CD14-positive monocyte (primary cell): ENCODE measurements around the gene JMJD1C. TPM values are rescaled to one million over a fixed set of nuclear protein-coding genes. Genes with fewer than 3 reads are reported as not detected.
A peak's percentile ranks its signal among the peaks of the same experiment; 100 is the strongest.

ENCODE experiments used
- DNase-seq, 3 donors: peaks; one replicate each; pipeline ENCODE4 v3.0.0-alpha.2; 2011 to 2022
- H2AFZ ChIP-seq: 2 replicates; pipeline ENCODE4 v1.6.0; 2012; ENCODE audit warnings: mild to moderate bottlenecking, low read depth, low read length, inconsistent platforms; ENCODE audit not compliant: insufficient read depth, poor library complexity, severe bottlenecking
- H3K27ac ChIP-seq, 2 donors: 1 replicate in 1 of 2; 2 replicates in 1 of 2; pipeline ENCODE4 v1.5.1; 2012 to 2013; ENCODE audit warnings: low read length in 2 of 2, control low read depth in 1 of 2, inconsistent platforms in 1 of 2, low read depth in 1 of 2, mild to moderate bottlenecking in 1 of 2
- H3K27me3 ChIP-seq, 2 donors: one replicate each; pipeline versions ENCODE4 v1.6.0 to v1.6.1; 2011 to 2013; ENCODE audit warnings: low read length in 2 of 2; ENCODE audit not compliant: control insufficient read depth in 2 of 2, insufficient read depth in 2 of 2
- H3K36me3 ChIP-seq, 2 donors: replicated peaks in 1 of 2; 1 replicate in 1 of 2; 2 replicates in 1 of 2; pipeline versions ENCODE4 v1.5.1 to v1.6.1; 2012 to 2013; ENCODE audit warnings: low read length in 2 of 2, control low read depth in 1 of 2, inconsistent platforms in 1 of 2, mild to moderate bottlenecking in 1 of 2; ENCODE audit not compliant: insufficient read depth in 2 of 2, control insufficient read depth in 1 of 2
- H3K4me1 ChIP-seq, 2 donors: 1 replicate in 1 of 2; 2 replicates in 1 of 2; pipeline versions ENCODE4 v1.5.1 to v1.6.1; 2012 to 2013; ENCODE audit warnings: low read length in 2 of 2, control low read depth in 1 of 2, inconsistent platforms in 1 of 2, mild to moderate bottlenecking in 1 of 2, moderate library complexity in 1 of 2; ENCODE audit not compliant: insufficient read depth in 2 of 2, control insufficient read depth in 1 of 2
- H3K4me2 ChIP-seq: replicated peaks from 2 replicates; pipeline ENCODE3; 2012; ENCODE audit warnings: low read length, moderate library complexity, mild to moderate bottlenecking; ENCODE audit not compliant: poor library complexity, severe bottlenecking; ENCODE audit errors: extremely low read depth
- H3K4me3 ChIP-seq, 3 experiments: fragments of 200-600 bp in 1 of 3; sonication (generic) in 1 of 3; replicated peaks in 1 of 3; 1 replicate in 2 of 3; 2 replicates in 1 of 3; pipeline ENCODE4 v1.5.1; 2011 to 2013; ENCODE audit warnings: low read length in 3 of 3, mild to moderate bottlenecking in 3 of 3, control low read depth in 2 of 3, low read depth in 2 of 3, inconsistent platforms in 1 of 3, moderate library complexity in 1 of 3
- H3K79me2 ChIP-seq: 2 replicates; pipeline ENCODE4 v1.6.0; 2012; ENCODE audit warnings: mild to moderate bottlenecking, control low read depth, inconsistent platforms, low read length, moderate library complexity; ENCODE audit not compliant: insufficient read depth
- H3K9ac ChIP-seq: 2 replicates; pipeline ENCODE4 v1.6.0; 2017; ENCODE audit warnings: low read length, mild to moderate bottlenecking; ENCODE audit not compliant: insufficient read depth, poor library complexity, severe bottlenecking
- H3K9me3 ChIP-seq, 2 donors: replicated peaks in 1 of 2; 1 replicate in 1 of 2; 2 replicates in 1 of 2; pipeline versions ENCODE4 v1.5.1 to v1.6.1; 2012 to 2013; ENCODE audit warnings: low read length in 2 of 2, control low read depth in 1 of 2; ENCODE audit not compliant: control insufficient read depth in 1 of 2, insufficient read depth in 1 of 2
- H4K20me1 ChIP-seq: 2 replicates; pipeline ENCODE4 v1.6.0; 2012; ENCODE audit warnings: mild to moderate bottlenecking, low read length, control low read depth, moderate library complexity; ENCODE audit not compliant: insufficient read depth
- H3K27ac Mint-ChIP-seq, 7 donors: one replicate each; pipeline ENCODE4 v1.8.0; 2020; ENCODE audit warnings: mild to moderate bottlenecking in 7 of 7, mixed read lengths in 7 of 7, moderate library complexity in 6 of 7, inconsistent platforms in 2 of 7
- H3K27me3 Mint-ChIP-seq, 3 donors: one replicate each; pipeline ENCODE4 v1.8.0; 2021 to 2022; ENCODE audit warnings: low read depth in 3 of 3, mild to moderate bottlenecking in 3 of 3, mixed read lengths in 3 of 3, moderate library complexity in 3 of 3, inconsistent platforms in 1 of 3
- H3K36me3 Mint-ChIP-seq, 2 donors: one replicate each; pipeline ENCODE4 v1.8.0; 2020; ENCODE audit warnings: mixed read lengths in 2 of 2, inconsistent platforms in 1 of 2, mild to moderate bottlenecking in 1 of 2
- H3K4me1 Mint-ChIP-seq: one replicate; pipeline ENCODE4 v1.8.0; 2020; ENCODE audit warnings: mild to moderate bottlenecking, mixed read lengths
- H3K4me3 Mint-ChIP-seq, 2 donors: one replicate each; pipeline ENCODE4 v1.8.0; 2020; ENCODE audit warnings: mild to moderate bottlenecking in 2 of 2, mixed read lengths in 2 of 2, moderate library complexity in 1 of 2
- H3K9me3 Mint-ChIP-seq, 7 donors: one replicate each; pipeline ENCODE4 v1.8.0; 2020 to 2022; ENCODE audit warnings: mixed read lengths in 7 of 7, mild to moderate bottlenecking in 6 of 7, moderate library complexity in 6 of 7, inconsistent platforms in 2 of 7
- WGBS: methylation state at CpG from one replicate; pipeline ENCODE4 v1.1.5; 2013; ENCODE audit warnings: missing lambda C conversion rate; ENCODE audit not compliant: insufficient coverage; 5-methylcytosine and 5-hydroxymethylcytosine counted together
- intact Hi-C, 2 donors: fragments of 100-400 bp; cut with micrococcal nuclease; formaldehyde crosslinking; loops; one replicate each; pipeline versions ENCODE4 v1.15.0 to v1.15.1; 2023
- polyA plus RNA-seq, 3 donors: library from polyadenylated mRNA; depleted of rRNA in 1 of 3; unstranded in 2 of 3; stranded (reverse) in 1 of 3; fragments of 300-500 nt in 2 of 3; fragments of >200 nt in 1 of 3; fragmentation: Illumina TruSeq in 2 of 3; gene quantifications; 1 replicate in 2 of 3; 2 replicates in 1 of 3; pipeline ENCODE4 v1.2.3, GENCODE V29; 2012 to 2021
- TF ChIP-seq, protein P1 (sequence below): fragments of 200-600 bp; IDR thresholded peaks from one replicate; pipeline ENCODE4 v1.8.0; 2022; ENCODE audit warnings: antibody characterized with exemption, mild to moderate bottlenecking

JMJD1C gene
- polyA plus RNA-seq, 3 donors = 27.8 to 84.8 (median 46.5) TPM

DNA sequence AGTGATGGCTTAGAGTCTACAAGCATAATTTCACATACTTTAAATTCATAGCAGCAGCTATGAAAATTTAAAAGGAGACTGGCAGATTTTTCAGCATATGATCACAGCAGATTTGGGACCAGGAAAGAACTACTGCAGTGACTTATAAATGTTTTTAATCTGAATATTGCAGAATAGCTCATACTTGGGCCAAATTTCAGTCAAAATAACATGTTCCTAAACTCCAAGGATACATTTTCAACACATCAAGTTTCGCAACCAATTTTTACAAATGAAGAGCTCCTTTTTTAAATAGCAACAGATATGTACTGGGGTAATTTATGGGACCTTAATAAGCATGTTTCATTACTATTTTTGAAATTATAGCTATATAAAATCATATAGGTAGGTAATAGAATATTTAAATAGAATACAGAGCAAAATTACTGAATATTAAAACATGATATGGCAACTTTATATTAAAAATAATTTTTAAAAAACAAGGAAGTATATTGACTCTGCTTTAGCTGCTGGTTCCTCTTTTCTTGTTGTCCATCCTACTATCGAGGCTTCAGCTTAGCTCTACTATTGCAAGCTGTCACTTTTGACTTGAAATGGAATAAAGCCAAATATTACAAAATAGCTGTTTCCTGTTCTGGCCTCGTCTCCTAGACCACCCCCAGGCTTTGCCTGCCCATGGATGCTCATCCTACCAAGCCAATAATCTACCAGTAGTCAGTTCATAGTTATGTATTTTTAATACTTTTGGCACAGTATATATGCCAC lies 209.6 kb downstream of the JMJD1C start:
- TF ChIP-seq, protein P1, sequence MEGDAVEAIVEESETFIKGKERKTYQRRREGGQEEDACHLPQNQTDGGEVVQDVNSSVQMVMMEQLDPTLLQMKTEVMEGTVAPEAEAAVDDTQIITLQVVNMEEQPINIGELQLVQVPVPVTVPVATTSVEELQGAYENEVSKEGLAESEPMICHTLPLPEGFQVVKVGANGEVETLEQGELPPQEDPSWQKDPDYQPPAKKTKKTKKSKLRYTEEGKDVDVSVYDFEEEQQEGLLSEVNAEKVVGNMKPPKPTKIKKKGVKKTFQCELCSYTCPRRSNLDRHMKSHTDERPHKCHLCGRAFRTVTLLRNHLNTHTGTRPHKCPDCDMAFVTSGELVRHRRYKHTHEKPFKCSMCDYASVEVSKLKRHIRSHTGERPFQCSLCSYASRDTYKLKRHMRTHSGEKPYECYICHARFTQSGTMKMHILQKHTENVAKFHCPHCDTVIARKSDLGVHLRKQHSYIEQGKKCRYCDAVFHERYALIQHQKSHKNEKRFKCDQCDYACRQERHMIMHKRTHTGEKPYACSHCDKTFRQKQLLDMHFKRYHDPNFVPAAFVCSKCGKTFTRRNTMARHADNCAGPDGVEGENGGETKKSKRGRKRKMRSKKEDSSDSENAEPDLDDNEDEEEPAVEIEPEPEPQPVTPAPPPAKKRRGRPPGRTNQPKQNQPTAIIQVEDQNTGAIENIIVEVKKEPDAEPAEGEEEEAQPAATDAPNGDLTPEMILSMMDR = no peak
- intact Hi-C loops = loop anchor here (5.0 kb wide), 1 partner anchor 34 kb away; no protein-coding TSS in a partner anchor
- Histone ChIP-seq H3K27me3 (no peaks in the 10 kb centered on the region), H3K79me2 (peaks cover 97% of the 10 kb centered on the region), H3K9me3 (no peaks in the 10 kb centered on the region), H3K27ac (peak overlapping the region; percentile 38 to 75), H3K4me3 (peak overlapping the region; percentile 9 to 99 (median 40)), H2AFZ (no peak overlapping the region), H3K4me1 (peaks cover 76 to 93% of the 10 kb centered on the region in 2 donors), H3K9ac (peak overlapping the region; percentile 35), H4K20me1 (peaks cover 98% of the 10 kb centered on the region), H3K4me2 (peak overlapping the region; percentile 95), H3K36me3 (peaks cover 8 to 12% of the 10 kb centered on the region in 2 donors)
- Mint-ChIP-seq H3K36me3 (peaks cover 42 to 52% of the 10 kb centered on the region in 2 donors), H3K9me3 (peaks cover 0 to 2% (median 0%) of the 10 kb centered on the region in 7 donors), H3K4me3 (peak overlapping the region; percentile 62 to 74), H3K27ac (peak overlapping the region; percentile 82 to 94 (median 91)), H3K27me3 (no peaks in the 10 kb centered on the region), H3K4me1 (peaks cover 89% of the 10 kb centered on the region)
- DNase-seq = peak; percentile 75 to 92 (median 79)
- no CpG with 5 or more reads among the region's 3 CpGs for WGBS

DNA sequence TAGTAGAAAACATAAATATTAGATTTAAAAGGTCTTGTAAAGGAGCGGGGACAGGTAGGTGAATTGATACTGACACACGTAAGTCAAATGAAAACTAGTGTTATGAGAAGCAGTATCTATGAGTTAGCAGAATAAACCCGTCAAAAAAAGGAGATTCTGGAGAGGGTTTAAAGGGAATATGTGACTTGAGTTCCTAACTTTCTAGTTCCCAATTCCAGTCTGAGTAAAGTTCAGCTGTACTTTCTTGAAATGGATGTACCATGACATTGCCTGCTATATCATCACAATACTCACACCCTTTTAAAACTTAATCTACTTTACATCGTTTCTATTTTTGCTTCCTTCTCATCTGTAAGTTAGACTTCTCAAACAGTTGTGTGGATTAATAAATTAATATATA lies 210.5 kb downstream of the JMJD1C start:
- peak overlapping the region; percentile 69 to 92 (median 82) for H3K27ac Mint-ChIP-seq
- H3K9me3 Mint-ChIP-seq = peaks cover 0 to 2% (median 0%) of the 10 kb centered on the region in 7 donors
- H3K9me3 ChIP-seq = no peaks in the 10 kb centered on the region
- 83% methylated on average over 1 of the region's 4 CpGs for WGBS
- H3K27ac ChIP-seq = peak overlapping the region in 1 of 2 donors; percentile 75
- H3K4me1 Mint-ChIP-seq = peaks cover 84% of the 10 kb centered on the region
- H3K27me3 ChIP-seq = no peaks in the 10 kb centered on the region
- H4K20me1 ChIP-seq = peaks cover 98% of the 10 kb centered on the region
- peaks cover 97% of the 10 kb centered on the region for H3K79me2 ChIP-seq
- TF ChIP-seq, protein P1 = no peak
- H3K4me1 ChIP-seq = peaks cover 67 to 84% of the 10 kb centered on the region in 2 donors
- H3K4me3 ChIP-seq = peak overlapping the region in 2 of 3 experiments; percentile 9 to 99
- H3K9ac ChIP-seq = no peak overlapping the region
- peak overlapping the region in 1 of 2 donors; percentile 28 for H3K4me3 Mint-ChIP-seq
- H3K36me3 ChIP-seq = peaks cover 7 to 12% of the 10 kb centered on the region in 2 donors
- H2AFZ ChIP-seq = no peak overlapping the region
- peaks cover 35 to 49% of the 10 kb centered on the region in 2 donors for H3K36me3 Mint-ChIP-seq
- H3K27me3 Mint-ChIP-seq = no peaks in the 10 kb centered on the region
- DNase-seq = no peak
- intact Hi-C loops = loop anchor here (5.0 kb wide), 1 partner anchor 33 kb away; no protein-coding TSS in a partner anchor
- H3K4me2 ChIP-seq = peak overlapping the region; percentile 95
